ENCODE data around the gene PON2. TPM values are rescaled to one million over a fixed set of nuclear protein-coding genes. Genes with fewer than 3 reads are reported as not detected.

PON2 gene
- total RNA-seq, 2 donors from 2014 or later: 89.8 to 99.4 TPM

- Histone ChIP-seq H3K36me3 (no peaks in the 10 kb centered on the region), H3K27ac (no peak overlapping the region), H3K27me3 (no peaks in the 10 kb centered on the region), H3K4me1 (no peaks in the 10 kb centered on the region), H3K9ac (ENCODE audit: low read depth in 2 of 2, low read length in 2 of 2) (no peak overlapping the region), H3K9me3 (no peaks in the 10 kb centered on the region), H3K4me3 (no peak overlapping the region)
- TF ChIP-seq, protein P1, sequence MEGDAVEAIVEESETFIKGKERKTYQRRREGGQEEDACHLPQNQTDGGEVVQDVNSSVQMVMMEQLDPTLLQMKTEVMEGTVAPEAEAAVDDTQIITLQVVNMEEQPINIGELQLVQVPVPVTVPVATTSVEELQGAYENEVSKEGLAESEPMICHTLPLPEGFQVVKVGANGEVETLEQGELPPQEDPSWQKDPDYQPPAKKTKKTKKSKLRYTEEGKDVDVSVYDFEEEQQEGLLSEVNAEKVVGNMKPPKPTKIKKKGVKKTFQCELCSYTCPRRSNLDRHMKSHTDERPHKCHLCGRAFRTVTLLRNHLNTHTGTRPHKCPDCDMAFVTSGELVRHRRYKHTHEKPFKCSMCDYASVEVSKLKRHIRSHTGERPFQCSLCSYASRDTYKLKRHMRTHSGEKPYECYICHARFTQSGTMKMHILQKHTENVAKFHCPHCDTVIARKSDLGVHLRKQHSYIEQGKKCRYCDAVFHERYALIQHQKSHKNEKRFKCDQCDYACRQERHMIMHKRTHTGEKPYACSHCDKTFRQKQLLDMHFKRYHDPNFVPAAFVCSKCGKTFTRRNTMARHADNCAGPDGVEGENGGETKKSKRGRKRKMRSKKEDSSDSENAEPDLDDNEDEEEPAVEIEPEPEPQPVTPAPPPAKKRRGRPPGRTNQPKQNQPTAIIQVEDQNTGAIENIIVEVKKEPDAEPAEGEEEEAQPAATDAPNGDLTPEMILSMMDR (IDR thresholded peaks at IDR 0.05): peak; percentile 15
- intact Hi-C loops (cut with DNase I): loop anchor here (10.0 kb wide), 2 partner anchors 84 to 204 kb away; partner anchors contain the start of gene PON3
- DNase-seq: peak; percentile 51
Measured at GRCh38 chr7:95478272-95479037, 43.6 kb upstream of the PON2 start.

DNA sequence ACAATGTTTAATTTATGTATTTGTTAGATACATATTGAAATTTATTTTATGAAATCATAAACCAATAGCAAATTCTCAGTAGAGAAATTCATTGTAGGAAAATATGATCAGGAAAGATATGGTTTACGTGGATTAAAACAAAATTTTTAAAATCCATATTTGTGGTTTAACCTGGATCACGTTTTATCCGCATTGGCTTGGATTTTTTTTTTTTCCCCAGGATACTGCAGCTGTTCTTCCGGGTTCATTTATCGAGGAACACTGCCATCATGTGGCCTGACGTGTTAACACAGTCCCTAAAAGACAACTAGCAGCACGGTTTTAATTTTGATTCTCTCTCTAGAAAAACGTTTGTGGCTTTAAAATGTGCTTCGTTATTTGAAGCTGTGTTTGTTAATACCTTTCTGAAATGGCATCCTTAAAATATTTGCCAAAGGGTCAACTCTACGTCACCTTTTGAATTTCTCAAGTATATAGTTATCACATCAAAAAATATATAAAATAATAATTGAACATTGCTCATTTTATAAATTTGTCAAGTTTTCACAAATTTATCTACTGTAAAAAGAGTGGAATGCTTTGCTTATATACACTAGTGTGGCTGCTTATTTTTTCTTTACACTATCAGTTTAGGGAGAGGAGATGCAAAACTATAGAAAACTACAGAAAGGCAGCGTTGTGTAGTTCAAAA is 42.2 kb upstream of the PON2 start:
- intact Hi-C loops (cut with DNase I): loop anchor here (10.0 kb wide), 2 partner anchors 82 to 202 kb away; partner anchors contain the start of gene PON3

DNA sequence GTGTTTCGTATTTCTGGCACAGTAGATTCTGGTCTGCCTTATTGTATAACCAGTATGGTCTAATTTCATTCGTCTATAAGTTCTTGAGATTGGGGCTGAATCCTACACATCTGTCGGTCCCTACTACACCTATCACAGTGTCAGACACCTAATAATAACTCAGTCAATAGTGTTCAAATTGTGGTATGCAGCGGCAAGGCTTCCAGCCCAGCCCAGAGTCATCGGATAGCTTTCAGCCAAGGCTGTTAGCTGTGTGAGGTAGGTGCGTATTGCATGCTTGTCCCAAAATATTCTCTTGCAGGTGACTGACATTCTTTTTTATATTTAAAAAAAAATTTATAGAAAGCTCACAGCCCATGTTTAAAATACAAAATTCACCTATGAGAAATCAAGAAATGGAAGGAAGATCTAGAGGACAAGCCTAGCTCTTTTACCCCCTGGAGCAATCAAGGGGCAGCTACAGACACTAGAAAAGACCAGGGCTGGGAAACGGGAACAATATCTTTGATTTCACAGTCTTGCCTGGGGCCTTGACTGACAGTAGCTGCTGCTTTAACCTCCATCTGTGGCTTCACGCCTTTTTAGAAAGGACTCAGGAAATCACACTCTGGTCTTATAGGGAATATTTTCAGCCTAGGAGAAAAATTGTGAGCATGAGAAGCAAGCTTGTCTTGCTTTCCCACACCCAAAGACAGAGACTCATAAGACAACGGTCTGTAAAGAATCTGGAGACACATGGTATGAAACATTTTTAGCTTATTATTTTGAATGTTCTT is 41.4 kb upstream of the PON2 start:
- Histone ChIP-seq H3K27me3 (no peaks in the 10 kb centered on the region), H3K36me3 (no peaks in the 10 kb centered on the region), H3K27ac (no peak overlapping the region), H3K9ac (ENCODE audit: low read depth in 2 of 2, low read length in 2 of 2) (no peak overlapping the region), H3K4me3 (no peak overlapping the region), H3K9me3 (no peaks in the 10 kb centered on the region), H3K4me1 (no peaks in the 10 kb centered on the region)
- TF ChIP-seq, protein P1 (IDR thresholded peaks at IDR 0.05): no peak
- intact Hi-C loops (cut with DNase I): loop anchor here (10.0 kb wide), 2 partner anchors 81 to 201 kb away; partner anchors contain the start of gene PON3
- no peak for DNase-seq

More for the DNA sequence above, 42.2 kb upstream of the PON2 start:
- H3K9me3 ChIP-seq: no peaks in the 10 kb centered on the region
- H3K9ac ChIP-seq (ENCODE audit: low read depth in 2 of 2, low read length in 2 of 2): no peak overlapping the region
- peak; percentile 74 for DNase-seq
- H3K27ac ChIP-seq: no peak overlapping the region
- no peaks in the 10 kb centered on the region for H3K36me3 ChIP-seq
- no peak overlapping the region for H3K4me3 ChIP-seq
- no peaks in the 10 kb centered on the region for H3K27me3 ChIP-seq
- H3K4me1 ChIP-seq: no peaks in the 10 kb centered on the region
- TF ChIP-seq, protein P1 (IDR thresholded peaks at IDR 0.05): peak; percentile 62

GRCh38 chr7:95473276-95473985 is 38.6 kb upstream of the PON2 start:
- DNase-seq: no peak

More at GRCh38 chr7:95473276-95473985, 38.6 kb upstream of the PON2 start:
- Histone ChIP-seq H3K9ac (ENCODE audit: low read depth in 2 of 2, low read length in 2 of 2) (no peak overlapping the region), H3K27ac (no peak overlapping the region), H3K36me3 (no peaks in the 10 kb centered on the region), H3K4me1 (no peaks in the 10 kb centered on the region), H3K4me3 (no peak overlapping the region), H3K9me3 (no peaks in the 10 kb centered on the region), H3K27me3 (no peaks in the 10 kb centered on the region)
- TF ChIP-seq, protein P1 (IDR thresholded peaks at IDR 0.05): no peak
- intact Hi-C loops (cut with DNase I): loop anchor here (1.0 to 10.0 kb wide), 3 partner anchors 21 to 199 kb away; partner anchors contain the start of gene PON3

All from colonic mucosa (tissue), 4 donors.